Measurements from ENCODE around the gene SYT3.

GRCh38 chr19:50629801-50630200 lies 9.9 kb downstream of the SYT3 start:
- no peak for TF ChIP-seq FOXK2 (IDR thresholded peaks at IDR 0.05)
- TF ChIP-seq NFRKB (IDR thresholded peaks at IDR 0.05): no peak
- TF ChIP-seq HDGF (IDR thresholded peaks at IDR 0.05; ENCODE audit: borderline replicate concordance): no peak

All from HEK293T (cell line).